KMS-11 (cell line): Measurements from ENCODE around the gene YPEL3.

Experiments
- H2AFZ ChIP-seq: fragments of 200-600 bp; sonication (generic); 2 replicates; pipeline ENCODE4 v1.6.1; 2016; ENCODE audit warnings: antibody characterized with exemption, mixed run types, low read depth
- H3K27ac ChIP-seq: fragments of 200-600 bp; sonication (generic); 2 replicates; pipeline ENCODE4 v1.6.1; 2016; ENCODE audit warnings: mild to moderate bottlenecking, mixed run types
- H3K27me3 ChIP-seq: fragments of 200-600 bp; sonication (generic); 2 replicates; pipeline ENCODE4 v1.6.1; 2017; ENCODE audit warnings: mild to moderate bottlenecking, low read depth, mixed run types, moderate library complexity; ENCODE audit not compliant: insufficient read depth
- H3K36me3 ChIP-seq: fragments of 200-600 bp; sonication (generic); 2 replicates; pipeline ENCODE4 v1.6.1; 2017; ENCODE audit warnings: mild to moderate bottlenecking, mixed run types; ENCODE audit not compliant: insufficient read depth
- H3K4me1 ChIP-seq: fragments of 200-600 bp; sonication (generic); 2 replicates; pipeline ENCODE4 v1.6.1; 2016; ENCODE audit warnings: mild to moderate bottlenecking, low read depth, mixed run types; ENCODE audit not compliant: poor library complexity, severe bottlenecking
- H3K4me2 ChIP-seq: fragments of 200-600 bp; sonication (generic); 2 replicates; pipeline ENCODE4 v1.7.0; 2016; ENCODE audit warnings: mild to moderate bottlenecking, mixed run types
- H3K4me3 ChIP-seq: fragments of 200-600 bp; sonication (generic); IDR thresholded peaks from 2 replicates; pipeline ENCODE4 v1.6.1; 2017; ENCODE audit warnings: low read depth, low read length, mixed read lengths; ENCODE audit not compliant: insufficient read depth
- H3K79me2 ChIP-seq: fragments of 200-600 bp; sonication (generic); 2 replicates; pipeline ENCODE4 v1.6.1; 2016; ENCODE audit warnings: low read depth, mixed run types; ENCODE audit not compliant: insufficient read depth
- H3K9ac ChIP-seq: fragments of 200-600 bp; sonication (generic); 2 replicates; pipeline ENCODE4 v1.6.1; 2016; ENCODE audit warnings: mild to moderate bottlenecking, mixed run types
- H4K20me1 ChIP-seq: fragments of 200-600 bp; sonication (generic); 2 replicates; pipeline ENCODE4 v1.6.1; 2016; ENCODE audit warnings: mild to moderate bottlenecking, mixed run types; ENCODE audit not compliant: insufficient read depth
- TF ChIP-seq, protein P1 (sequence below): fragments of 200-600 bp; sonication (generic); conservative IDR thresholded peaks from 2 replicates; pipeline ENCODE4 v1.6.1; 2017; ENCODE audit warnings: low read depth, mild to moderate bottlenecking, antibody characterized with exemption, low read length, moderate library complexity, mixed read lengths

Gene YPEL3

DNA sequence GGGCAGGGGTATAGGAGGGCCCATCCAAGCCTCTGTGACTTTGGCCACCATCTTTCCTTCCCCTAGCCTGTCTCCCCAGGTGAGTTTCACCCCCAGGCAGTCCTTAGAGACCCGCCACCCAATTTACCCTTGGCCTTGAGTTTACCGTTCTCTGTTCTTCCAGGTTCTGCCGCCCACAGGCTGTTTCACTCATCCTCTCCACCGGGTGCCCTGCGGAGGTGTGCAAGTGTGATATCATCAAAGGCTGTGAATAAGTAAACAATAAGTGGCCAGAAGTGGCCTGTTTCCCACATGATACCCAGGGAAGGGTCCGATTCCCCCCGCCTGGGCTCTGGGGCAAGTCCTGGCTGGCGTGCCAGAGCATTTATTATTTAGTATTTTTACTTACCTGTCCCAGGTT is 49.8 kb downstream of the YPEL3 start:
- TF ChIP-seq, protein P1, sequence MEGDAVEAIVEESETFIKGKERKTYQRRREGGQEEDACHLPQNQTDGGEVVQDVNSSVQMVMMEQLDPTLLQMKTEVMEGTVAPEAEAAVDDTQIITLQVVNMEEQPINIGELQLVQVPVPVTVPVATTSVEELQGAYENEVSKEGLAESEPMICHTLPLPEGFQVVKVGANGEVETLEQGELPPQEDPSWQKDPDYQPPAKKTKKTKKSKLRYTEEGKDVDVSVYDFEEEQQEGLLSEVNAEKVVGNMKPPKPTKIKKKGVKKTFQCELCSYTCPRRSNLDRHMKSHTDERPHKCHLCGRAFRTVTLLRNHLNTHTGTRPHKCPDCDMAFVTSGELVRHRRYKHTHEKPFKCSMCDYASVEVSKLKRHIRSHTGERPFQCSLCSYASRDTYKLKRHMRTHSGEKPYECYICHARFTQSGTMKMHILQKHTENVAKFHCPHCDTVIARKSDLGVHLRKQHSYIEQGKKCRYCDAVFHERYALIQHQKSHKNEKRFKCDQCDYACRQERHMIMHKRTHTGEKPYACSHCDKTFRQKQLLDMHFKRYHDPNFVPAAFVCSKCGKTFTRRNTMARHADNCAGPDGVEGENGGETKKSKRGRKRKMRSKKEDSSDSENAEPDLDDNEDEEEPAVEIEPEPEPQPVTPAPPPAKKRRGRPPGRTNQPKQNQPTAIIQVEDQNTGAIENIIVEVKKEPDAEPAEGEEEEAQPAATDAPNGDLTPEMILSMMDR: no peak
- Histone ChIP-seq H3K27ac (no peak overlapping the region), H3K27me3 (no peaks in the 10 kb centered on the region), H3K36me3 (no peaks in the 10 kb centered on the region), H4K20me1 (no peaks in the 10 kb centered on the region), H3K4me1 (no peaks in the 10 kb centered on the region), H3K4me3 (no peak overlapping the region), H3K4me2 (no peak overlapping the region), H2AFZ (no peak overlapping the region), H3K9ac (no peak overlapping the region), H3K79me2 (no peaks in the 10 kb centered on the region)
